DMS114 treated with DMSO at 0.1 percent for 48 hours (cell line): ENCODE measurements around the gene POU4F2.

Experiments used
- DNase-seq: peaks from one replicate; lab custom pipeline; 2025; ENCODE audit not compliant: unreplicated experiment; lab: John Stamatoyannopoulos, UW

POU4F2 gene, protein sequence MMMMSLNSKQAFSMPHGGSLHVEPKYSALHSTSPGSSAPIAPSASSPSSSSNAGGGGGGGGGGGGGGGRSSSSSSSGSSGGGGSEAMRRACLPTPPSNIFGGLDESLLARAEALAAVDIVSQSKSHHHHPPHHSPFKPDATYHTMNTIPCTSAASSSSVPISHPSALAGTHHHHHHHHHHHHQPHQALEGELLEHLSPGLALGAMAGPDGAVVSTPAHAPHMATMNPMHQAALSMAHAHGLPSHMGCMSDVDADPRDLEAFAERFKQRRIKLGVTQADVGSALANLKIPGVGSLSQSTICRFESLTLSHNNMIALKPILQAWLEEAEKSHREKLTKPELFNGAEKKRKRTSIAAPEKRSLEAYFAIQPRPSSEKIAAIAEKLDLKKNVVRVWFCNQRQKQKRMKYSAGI

DNA sequence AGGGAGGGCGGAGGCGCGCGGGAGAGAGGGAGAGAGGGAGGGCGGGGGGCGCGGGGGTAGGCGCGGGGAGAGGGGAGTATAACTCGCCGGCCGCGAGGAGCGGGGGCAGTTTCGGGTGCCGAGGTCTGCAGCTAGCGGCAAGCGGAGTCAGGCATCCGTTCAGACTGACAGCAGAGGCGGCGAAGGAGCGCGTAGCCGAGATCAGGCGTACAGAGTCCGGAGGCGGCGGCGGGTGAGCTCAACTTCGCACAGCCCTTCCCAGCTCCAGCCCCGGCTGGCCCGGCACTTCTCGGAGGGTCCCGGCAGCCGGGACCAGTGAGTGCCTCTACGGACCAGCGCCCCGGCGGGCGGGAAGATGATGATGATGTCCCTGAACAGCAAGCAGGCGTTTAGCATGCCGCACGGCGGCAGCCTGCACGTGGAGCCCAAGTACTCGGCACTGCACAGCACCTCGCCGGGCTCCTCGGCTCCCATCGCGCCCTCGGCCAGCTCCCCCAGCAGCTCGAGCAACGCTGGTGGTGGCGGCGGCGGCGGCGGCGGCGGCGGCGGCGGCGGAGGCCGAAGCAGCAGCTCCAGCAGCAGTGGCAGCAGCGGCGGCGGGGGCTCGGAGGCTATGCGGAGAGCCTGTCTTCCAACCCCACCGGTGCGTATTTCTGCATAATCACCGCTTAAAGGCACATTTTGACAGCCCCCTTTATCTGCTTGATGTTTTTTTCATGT lies at the start of gene POU4F2:
Gene POU4F2, plus strand, starts transcription at position 108 of the 720 bp plus-strand sequence. Its CDS starts 248 bp downstream, at position 356.
- no peak for DNase-seq

DNA sequence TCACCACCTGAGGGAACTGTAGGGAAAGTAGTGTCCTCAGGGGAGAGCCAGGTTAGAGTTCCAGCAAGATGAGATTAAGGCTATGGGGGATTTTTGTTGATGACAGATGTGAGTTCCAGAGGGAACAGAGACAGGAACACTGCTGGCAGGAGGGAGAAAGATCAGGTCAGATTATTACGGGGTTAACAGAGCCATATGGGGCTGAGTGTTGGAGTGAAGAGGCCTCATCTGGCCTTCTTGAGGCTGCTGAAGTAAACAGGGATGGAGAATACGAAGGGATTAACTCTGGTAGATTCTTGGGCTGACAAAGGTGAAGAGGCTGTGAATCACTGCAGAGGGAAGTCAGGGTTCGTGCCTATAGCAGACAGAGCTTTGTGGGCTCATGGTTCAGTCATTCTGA lies 47.9 kb upstream of the POU4F2 start:
- DNase-seq = no peak

DNA sequence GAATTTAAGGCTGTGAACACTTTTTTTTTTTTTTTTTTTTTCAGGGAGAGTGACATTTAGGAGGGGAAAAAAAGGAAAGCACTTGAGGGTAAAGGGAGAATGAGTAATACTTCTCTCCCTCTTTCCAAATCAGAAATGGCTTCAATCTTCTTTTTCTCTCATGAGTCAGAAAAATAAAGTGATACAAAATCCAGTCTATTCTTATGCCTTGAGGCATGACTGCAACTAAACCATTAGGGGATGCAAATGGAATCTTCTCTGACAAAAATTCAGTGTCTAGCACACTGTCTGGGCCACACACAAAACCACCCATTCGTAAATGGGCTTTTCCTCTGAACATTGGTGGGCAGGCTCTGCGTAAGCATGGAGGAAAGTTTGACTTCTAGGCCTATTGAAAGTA lies 46.7 kb upstream of the POU4F2 start:
- no peak for DNase-seq

DNA sequence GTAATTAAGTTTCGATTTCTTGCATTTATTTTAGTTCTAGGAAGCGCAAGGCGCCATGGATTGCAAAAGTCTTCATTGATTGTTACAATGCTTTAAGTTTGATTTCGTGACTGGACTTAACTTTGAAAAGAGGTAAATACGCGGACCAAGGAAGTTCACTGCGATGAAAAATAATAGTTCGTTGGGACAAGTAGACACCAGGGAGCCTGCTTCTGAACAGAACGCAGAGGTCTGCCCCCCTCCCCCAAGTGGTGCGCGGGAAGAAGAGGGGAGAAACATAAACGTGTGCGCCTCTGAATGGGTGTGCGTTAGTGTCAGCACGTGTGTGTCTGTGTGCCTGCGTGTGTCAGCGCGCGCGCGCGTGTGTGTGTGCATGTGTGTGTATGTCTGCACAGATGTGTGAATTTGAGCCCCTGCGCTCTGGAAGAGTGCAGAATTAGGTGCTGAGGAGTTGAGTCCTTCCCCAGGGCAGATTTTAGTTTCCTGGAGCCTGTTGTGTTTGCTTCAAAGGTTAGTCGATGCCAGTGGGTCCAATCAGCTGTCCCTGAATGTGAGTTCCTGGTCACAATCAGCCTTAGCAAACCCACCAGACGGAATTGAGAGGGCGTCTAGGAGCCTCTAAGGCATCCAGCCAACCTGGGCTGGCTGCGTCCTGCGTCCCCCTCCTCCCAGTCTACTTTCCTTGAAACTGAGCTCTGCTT lies 5.8 kb upstream of the POU4F2 start:
- no peak for DNase-seq

DNA sequence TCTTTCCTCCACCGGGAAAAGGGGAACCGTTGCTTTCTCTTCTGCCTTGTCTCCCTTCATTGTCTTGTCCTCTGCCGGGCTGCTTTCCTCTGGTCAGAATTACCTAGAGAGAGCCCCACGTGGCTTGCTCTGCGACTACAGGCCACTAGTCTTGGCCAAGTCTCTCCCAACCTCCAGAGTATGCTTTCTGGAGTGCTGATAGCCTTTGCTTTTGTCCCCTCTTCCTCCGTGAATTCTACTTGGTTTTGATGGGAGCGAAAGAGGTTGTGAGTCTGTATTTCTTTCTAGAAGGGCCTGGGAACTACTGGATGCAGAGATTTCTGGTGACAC lies 5.3 kb upstream of the POU4F2 start:
- DNase-seq = no peak

DNA sequence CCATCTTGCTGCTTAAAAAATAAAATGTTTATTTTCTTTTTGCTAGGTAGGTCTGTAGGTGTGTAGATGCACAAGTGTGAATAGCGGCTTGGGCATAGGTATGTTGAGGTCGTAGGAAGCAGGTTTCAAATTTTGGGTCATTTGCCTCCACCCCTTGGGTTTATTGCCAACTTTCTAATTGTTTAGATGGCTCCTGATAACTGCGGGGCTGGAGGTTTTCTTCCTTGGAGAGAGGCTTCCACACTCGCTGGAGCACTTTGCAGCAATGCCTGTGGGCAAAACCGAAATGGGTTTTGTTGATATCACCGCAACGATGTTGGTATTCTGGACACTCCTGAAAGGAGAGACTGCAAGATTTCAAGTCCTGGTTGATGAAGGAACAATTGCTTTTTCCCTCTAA lies 3.9 kb upstream of the POU4F2 start:
- no peak for DNase-seq

DNA sequence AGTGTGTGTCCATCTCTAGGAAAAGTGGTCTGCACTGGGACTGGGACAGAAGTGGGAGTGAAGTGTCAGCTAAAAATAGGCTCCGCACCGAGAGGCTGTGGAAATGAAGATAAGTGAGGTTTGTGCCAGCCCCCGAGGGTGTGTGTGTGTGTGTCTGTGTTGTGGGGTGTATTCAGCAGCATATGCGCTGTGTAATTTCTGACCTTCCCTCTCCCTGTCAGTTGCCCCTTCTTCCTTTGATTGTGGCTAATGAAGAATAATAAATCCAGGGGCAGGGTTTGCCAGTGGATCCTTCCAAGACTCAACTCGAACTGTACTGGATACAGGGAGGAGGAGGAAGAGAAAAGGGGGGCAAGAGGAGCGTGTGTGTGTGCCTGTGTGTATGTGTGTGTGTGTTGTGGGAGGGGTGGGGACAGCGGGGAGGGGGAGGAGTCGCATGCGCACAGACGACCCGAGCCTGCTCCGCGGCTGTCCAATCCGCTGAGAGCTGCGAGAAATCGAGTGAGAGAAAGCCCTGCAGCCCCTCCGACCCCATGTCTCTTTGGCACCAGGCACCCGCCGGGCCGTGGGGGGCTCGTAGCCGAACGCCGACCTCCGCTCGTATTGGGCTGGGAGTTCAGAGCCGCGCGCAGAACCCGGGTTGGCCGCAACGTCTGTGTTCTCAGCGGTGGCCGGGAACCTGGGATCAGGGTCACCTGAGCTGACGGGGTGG lies 916 bp upstream of the POU4F2 start:
- no peak for DNase-seq

DNA sequence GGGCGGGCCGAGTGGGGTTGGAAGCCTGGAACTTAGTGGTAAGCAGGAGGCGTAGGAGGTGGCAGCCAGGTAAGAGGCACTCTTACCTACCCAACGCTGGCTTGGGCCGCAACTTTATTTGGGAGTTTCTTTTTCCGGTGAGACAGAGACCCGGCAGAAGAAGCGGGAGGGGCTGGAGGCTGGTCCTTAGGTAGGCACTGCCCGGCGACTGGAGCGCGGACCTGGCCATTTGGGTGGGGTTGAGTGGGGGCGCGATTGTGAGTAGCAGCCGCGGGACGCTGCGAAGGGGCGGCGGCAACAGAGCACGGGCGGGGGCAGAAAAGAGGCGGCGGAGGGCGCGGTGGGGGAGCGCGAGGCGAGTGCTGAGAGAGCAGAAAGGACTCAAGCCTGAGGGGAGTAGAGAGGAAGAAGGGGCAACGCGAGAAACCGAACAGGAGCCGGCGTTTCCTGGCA lies 334 bp upstream of the POU4F2 start:
- DNase-seq = no peak

DNA sequence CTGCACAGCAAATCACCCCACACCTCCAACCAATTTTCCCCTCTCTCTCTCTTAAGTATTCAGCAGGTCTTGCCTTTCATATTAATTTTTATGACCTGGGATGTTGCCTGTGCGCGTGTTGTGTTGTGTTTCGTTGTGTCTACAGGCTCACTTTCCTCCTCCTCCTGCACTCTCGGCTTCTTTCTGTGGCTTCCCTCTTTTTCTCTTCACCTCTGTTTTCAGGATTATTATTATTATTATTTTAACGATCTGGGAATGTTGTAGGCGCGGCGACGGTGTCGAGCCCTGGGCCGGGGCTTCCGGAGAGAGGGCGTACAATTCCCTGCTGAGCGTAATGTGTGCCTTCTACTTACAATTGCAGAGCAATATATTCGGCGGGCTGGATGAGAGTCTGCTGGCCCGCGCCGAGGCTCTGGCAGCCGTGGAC lies 826 bp downstream of the POU4F2 start:
- no peak for DNase-seq

DNA sequence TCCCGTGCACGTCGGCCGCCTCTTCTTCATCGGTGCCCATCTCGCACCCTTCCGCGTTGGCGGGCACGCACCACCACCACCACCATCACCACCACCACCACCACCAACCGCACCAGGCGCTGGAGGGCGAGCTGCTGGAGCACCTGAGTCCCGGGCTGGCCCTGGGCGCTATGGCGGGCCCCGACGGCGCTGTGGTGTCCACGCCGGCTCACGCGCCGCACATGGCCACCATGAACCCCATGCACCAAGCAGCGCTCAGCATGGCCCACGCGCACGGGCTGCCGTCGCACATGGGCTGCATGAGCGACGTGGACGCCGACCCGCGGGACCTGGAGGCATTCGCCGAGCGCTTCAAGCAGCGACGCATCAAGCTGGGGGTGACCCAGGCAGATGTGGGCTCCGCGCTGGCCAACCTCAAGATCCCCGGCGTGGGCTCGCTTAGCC lies 1.4 kb downstream of the POU4F2 start:
- no peak for DNase-seq

DNA sequence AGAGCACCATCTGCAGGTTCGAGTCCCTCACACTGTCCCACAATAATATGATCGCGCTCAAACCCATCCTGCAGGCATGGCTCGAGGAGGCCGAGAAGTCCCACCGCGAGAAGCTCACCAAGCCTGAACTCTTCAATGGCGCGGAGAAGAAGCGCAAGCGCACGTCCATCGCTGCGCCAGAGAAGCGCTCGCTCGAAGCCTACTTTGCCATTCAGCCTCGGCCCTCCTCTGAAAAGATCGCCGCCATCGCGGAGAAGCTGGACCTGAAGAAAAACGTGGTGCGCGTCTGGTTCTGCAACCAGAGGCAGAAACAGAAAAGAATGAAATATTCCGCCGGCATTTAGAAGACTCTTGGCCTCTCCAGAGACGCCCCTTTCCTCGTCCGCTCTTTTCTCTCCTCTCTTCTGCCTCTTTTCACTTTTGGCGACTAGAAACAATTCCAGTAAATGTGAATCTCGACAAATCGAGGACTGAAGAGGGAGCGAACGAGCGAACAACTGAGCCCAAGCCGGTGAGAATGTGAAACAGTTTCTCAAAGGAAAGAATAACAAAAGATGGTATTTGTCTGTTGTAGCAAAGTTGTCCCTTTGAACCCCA lies 1.9 kb downstream of the POU4F2 start:
- DNase-seq = no peak

DNA sequence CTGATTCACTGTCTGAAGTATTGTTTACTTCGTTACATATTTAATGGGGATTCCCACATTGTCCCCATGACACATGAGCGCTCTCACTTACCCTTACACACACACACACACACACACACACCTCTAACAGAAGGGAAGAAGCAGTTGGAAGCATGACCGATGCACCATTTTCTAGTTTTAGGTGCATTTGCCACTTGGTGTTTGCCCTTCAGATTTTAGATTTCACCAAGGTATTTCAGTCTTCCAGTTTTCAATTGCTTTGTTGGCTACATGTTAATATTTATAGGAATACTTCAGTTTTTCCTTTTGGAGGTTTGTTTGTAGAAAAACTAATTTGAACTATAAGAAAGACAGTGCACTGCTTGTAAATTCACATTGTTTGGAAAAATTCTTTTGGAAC lies 3.1 kb downstream of the POU4F2 start:
- DNase-seq = no peak

DNA sequence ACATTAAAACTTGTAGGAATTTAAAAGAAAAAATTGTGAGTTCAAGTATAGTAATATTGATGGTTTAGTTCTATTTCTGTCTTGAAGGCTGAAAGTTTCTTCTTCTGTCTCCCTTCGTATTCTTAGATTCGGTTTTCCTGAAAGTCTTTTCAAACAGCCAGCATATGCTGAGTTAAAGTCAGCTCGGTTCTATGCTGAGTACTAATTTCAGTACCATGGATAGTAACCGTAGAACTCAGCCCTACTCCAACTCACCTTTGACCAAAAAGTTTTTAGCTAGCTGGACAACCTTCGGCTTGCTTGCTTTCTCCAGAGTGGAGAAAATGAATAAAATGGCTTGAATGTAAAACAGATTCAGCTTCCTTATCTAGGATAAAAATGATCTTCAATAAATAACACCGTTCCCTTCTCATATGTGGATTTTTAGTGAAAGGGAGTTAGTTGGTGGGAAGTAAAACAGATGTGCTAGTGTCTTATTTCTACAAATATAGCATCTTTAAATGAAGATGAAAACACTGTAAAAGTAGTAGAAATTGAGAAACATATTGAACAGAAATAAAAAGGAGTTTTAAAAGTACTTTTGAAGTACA lies 5.2 kb downstream of the POU4F2 start:
- no peak for DNase-seq

DNA sequence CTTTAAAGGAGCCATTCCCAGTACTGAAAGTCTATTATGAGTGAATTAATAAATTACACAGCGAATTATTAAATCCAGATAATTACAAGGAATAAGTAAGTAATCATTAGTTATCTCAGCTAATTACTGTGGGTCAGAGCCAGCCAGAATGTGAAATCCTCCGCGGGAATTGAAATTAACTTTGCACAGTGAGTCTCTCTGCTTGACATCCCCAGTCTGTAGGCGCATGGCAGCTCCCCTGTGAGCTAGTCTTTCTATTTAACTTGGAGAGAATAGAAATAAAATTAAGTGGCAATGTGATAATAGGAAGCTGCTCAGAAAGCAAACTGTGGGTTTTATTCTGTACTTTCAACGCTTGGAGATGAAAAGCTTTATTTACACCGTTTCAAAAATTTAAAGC lies 7.2 kb downstream of the POU4F2 start:
- no peak for DNase-seq

DNA sequence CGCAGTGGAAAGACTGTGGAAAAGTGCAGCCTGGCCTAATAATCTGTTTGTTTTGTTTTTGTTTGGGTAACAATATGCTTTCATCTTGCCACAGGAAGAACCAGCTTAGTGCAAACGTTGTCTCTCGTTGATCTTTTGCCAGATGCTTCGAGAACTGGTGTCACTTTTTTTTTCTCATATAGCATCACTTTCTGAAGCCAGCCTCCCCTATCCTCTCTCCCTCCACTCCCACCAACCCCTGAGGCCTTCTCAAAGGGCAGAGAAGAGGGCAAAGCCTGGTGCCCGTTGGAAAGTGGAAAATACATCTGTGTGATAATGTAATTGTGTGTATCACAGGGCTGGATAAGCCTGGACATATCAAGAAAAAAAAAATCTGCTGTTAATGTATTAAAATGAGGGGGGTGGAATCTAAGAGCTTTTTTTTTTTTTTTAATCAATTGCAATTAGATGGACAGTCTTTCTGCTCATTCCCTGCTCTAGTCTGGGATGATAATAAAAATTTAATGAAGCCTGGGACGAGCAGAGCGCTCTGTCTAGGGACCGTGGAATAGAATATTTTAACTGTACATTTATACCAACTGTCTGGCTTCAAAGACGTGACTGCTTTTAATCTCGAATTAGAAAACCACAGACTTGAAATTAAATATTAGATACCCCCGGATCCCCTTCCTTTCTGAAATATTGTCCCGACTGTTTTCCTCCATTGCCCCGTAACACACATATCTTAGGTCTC lies 8.1 kb downstream of the POU4F2 start:
- no peak for DNase-seq

DNA sequence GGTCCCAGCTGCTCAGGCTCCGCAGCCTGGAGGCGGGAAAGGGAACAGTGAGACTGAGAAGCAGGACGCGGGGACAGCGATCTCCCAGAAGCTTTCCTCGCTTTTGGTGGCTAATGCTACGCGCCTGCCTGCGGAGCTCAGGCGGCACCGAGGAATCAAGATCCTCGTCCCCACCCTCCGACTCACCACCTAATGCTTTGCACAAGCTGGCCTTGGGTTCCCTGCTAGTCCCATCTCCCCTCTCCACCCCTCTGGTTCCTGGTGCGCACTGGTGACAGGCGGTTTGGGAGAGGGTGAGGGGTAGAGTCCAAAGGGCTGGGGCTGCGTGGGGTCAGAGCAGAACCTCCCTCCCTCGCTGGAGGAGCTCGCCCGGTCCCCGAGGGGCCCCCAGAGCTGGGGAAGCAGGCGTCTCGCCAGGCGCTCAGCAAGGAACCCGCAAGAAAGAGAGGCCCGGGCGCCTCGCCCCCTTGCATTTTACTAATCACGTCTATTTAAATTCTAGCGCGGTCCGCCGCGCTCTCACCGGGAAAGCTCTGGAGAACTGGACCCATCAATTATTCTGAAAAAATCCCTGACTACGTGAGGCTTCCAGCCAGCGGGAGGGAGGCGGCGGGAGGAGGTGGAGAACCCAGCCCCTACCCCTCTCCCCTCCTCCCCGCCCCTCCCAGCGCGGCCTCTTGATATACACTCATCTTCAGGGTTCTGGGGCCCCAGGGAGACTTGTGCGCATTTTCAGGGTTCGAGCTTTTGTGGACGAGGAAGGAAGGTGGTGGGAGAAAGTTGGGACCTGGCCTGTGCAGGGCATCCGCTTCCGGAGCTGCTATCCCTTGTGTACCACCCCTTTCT lies 9.1 kb downstream of the POU4F2 start:
- DNase-seq = no peak

DNA sequence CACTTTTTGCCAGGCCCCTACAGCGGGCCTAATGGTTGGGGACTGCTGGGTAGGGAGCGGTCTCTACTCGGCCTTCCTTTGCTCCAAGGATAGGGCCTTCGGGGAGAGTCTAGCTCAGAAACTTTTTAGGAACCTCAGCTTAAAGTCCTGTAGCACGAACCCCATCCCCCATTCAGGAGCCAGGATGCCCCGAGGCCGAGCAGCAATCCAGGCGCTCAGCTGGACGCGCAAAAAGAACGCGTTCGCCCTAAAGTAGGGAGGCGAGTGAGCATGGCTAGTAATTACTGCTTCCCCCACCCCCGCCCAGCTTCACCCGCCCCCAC lies 9.7 kb downstream of the POU4F2 start:
- no peak for DNase-seq

DNA sequence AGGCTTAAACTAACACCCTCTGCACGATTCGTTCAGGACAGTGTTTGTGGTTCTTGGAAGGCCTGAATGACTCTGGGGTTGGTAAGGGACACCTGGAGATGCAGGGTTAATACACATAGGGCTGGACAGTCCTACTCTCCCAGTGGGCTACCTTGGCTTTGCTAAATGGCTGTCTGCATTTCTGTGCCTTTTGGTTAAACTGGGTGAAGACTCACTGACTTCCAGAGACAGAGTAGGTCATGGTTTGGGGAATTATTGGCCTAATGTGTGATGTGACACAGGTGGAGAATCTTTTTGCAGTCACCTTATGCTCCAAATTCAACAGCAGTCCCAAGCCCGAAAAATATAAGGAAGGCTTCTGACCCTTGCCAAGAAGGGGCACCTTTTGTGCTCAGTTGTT lies 10.5 kb downstream of the POU4F2 start:
- no peak for DNase-seq

DNA sequence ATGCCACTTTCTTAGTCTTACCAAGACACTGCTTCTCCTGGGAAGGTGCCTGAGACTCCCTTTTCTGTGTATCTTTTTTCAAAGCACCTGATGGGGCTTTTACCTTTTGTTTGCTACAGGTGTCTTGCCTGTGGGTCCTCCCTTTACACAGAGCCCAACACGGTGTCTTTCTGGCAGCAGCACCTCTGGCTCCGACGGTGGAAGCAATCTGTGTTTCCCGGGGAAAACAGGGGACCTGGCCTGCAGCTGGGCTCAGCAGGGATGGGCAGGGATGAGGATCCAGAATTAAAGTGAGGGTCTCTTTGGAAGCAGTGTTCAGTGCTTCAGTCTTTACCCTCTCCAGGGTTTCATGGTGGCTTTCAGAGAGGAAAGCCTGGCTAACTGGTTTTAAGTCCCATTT lies 11.3 kb downstream of the POU4F2 start:
- no peak for DNase-seq
